GM12878 (cell line): ENCODE data around the gene TBCK.

Experiments used
- ATF3 ChIP-seq: IDR thresholded peaks from 2 replicates; pipeline ENCODE4 v1.6.1; 2011; ENCODE audit warnings: low read depth, mild to moderate bottlenecking, low read length, moderate library complexity, borderline replicate concordance; ENCODE audit errors: extremely low read depth
- EP300 ChIP-seq, 2 experiments: fragments of 150-350 bp in 1 of 2; IDR thresholded peaks; 2 replicates each; pipeline ENCODE4 v1.6.1; 2011 to 2012; ENCODE audit warnings: low read depth in 2 of 2, low read length in 2 of 2, borderline replicate concordance in 1 of 2, improper control_type of control experiment in 1 of 2, inconsistent platforms in 1 of 2; ENCODE audit not compliant: control insufficient read depth in 1 of 2
- ESRRA ChIP-seq: IDR thresholded peaks from 2 replicates; pipeline ENCODE4 v1.6.1; 2012; ENCODE audit warnings: mild to moderate bottlenecking, low read length, improper control_type of control experiment
- FOS ChIP-seq: IDR thresholded peaks from 3 replicates; pipeline ENCODE4 v1.6.1; 2011; ENCODE audit warnings: borderline replicate concordance; ENCODE audit not compliant: insufficient read length; ENCODE audit errors: extremely low read depth
- JUND ChIP-seq: IDR thresholded peaks from 2 replicates; pipeline ENCODE4 v1.6.1; 2012; ENCODE audit warnings: low read depth, mild to moderate bottlenecking, low read length, improper control_type of control experiment, moderate library complexity
- MXI1 ChIP-seq: fragments of 150-350 bp; IDR thresholded peaks from 2 replicates; pipeline ENCODE4 v1.6.1; 2011; ENCODE audit warnings: low read depth, mild to moderate bottlenecking, inconsistent platforms, low read length, improper control_type of control experiment
- NR2C1 ChIP-seq: fragments of 450-650 bp; IDR thresholded peaks from 2 replicates; pipeline ENCODE4 v1.6.1; 2017; ENCODE audit warnings: antibody characterized with exemption, mild to moderate bottlenecking, moderate library complexity
- NRF1 ChIP-seq: conservative IDR thresholded peaks from 2 replicates; pipeline ENCODE4 v1.6.1; 2011; ENCODE audit warnings: mild to moderate bottlenecking, low read depth, low read length, improper control_type of control experiment
- SIN3A ChIP-seq: IDR thresholded peaks from 2 replicates; pipeline ENCODE4 v1.6.1; 2012; ENCODE audit warnings: low read depth, low read length, improper control_type of control experiment
- SREBF2 ChIP-seq: IDR thresholded peaks from 2 replicates; pipeline ENCODE4 v1.6.1; 2012; ENCODE audit warnings: mild to moderate bottlenecking, low read length
- ZNF24 ChIP-seq: fragments of 450-650 bp; IDR thresholded peaks from 2 replicates; pipeline ENCODE4 v1.6.1; 2017; ENCODE audit warnings: antibody characterized with exemption, mild to moderate bottlenecking
- TF ChIP-seq, protein P1 (sequence below), 3 experiments: IDR thresholded peaks in 2 of 3; conservative IDR thresholded peaks in 1 of 3; 2 replicates each; pipeline ENCODE4 v1.5.1; 2011; ENCODE audit warnings: low read depth in 3 of 3, low read length in 3 of 3, mild to moderate bottlenecking in 3 of 3, control low read depth in 2 of 3, moderate library complexity in 2 of 3, inconsistent platforms in 1 of 3, mixed read lengths in 1 of 3; ENCODE audit not compliant: control insufficient read depth in 2 of 3, insufficient read depth in 1 of 3; ENCODE audit errors: extremely low read depth in 1 of 3
- TF ChIP-seq, protein P2 (sequence below): fragments of 450-650 bp; IDR thresholded peaks from 2 replicates; pipeline ENCODE4 v1.6.1; 2017; ENCODE audit warnings: mild to moderate bottlenecking

GRCh38 chr4:106046083-106046482, 269.9 kb downstream of the TBCK start:
- TF ChIP-seq JUND, result no peak
- no peak for TF ChIP-seq ESRRA
- TF ChIP-seq NR2C1, result no peak
- TF ChIP-seq, protein P1, sequence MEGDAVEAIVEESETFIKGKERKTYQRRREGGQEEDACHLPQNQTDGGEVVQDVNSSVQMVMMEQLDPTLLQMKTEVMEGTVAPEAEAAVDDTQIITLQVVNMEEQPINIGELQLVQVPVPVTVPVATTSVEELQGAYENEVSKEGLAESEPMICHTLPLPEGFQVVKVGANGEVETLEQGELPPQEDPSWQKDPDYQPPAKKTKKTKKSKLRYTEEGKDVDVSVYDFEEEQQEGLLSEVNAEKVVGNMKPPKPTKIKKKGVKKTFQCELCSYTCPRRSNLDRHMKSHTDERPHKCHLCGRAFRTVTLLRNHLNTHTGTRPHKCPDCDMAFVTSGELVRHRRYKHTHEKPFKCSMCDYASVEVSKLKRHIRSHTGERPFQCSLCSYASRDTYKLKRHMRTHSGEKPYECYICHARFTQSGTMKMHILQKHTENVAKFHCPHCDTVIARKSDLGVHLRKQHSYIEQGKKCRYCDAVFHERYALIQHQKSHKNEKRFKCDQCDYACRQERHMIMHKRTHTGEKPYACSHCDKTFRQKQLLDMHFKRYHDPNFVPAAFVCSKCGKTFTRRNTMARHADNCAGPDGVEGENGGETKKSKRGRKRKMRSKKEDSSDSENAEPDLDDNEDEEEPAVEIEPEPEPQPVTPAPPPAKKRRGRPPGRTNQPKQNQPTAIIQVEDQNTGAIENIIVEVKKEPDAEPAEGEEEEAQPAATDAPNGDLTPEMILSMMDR (IDR thresholded peaks at IDR 0.05 in 2 of 3, conservative IDR thresholded peaks at IDR 0.05 in 1 of 3; ENCODE audit: control insufficient read depth in 2 of 3, extremely low read depth in 1 of 3, insufficient read depth in 1 of 3, low read depth in 3 of 3, low read length in 3 of 3), result no peak
- TF ChIP-seq NRF1, result no peak
- no peak for TF ChIP-seq EP300 (IDR thresholded peaks at IDR 0.05; ENCODE audit: borderline replicate concordance in 1 of 2, control insufficient read depth in 1 of 2, low read depth in 2 of 2, low read length in 2 of 2)
- TF ChIP-seq SIN3A, result no peak
- TF ChIP-seq ATF3, result no peak
- no peak for TF ChIP-seq ZNF24
- TF ChIP-seq FOS, result no peak
- TF ChIP-seq, protein P2, sequence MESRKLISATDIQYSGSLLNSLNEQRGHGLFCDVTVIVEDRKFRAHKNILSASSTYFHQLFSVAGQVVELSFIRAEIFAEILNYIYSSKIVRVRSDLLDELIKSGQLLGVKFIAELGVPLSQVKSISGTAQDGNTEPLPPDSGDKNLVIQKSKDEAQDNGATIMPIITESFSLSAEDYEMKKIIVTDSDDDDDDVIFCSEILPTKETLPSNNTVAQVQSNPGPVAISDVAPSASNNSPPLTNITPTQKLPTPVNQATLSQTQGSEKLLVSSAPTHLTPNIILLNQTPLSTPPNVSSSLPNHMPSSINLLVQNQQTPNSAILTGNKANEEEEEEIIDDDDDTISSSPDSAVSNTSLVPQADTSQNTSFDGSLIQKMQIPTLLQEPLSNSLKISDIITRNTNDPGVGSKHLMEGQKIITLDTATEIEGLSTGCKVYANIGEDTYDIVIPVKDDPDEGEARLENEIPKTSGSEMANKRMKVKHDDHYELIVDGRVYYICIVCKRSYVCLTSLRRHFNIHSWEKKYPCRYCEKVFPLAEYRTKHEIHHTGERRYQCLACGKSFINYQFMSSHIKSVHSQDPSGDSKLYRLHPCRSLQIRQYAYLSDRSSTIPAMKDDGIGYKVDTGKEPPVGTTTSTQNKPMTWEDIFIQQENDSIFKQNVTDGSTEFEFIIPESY, result no peak
- TF ChIP-seq SREBF2, result no peak
- TF ChIP-seq MXI1, result no peak
